Fibroblast of lung (primary cell): ENCODE results near the gene NMT1. TPM values are rescaled to one million over a fixed set of nuclear protein-coding genes. Genes with fewer than 3 reads are reported as not detected.

Experiments used
- DNase-seq, 2 donors: peaks; one replicate each; pipeline versions ENCODE4 v3.0.0 to v3.0.0-alpha.2; 2010; ENCODE audit warnings: low read depth in 2 of 2
- H2AFZ ChIP-seq: 2 replicates; pipeline ENCODE4 v1.5.1; 2012; ENCODE audit warnings: low read length, control low read depth, inconsistent platforms
- H3K27ac ChIP-seq: 2 replicates; pipeline ENCODE4 v1.5.1; 2011; ENCODE audit warnings: low read length, control low read depth; ENCODE audit not compliant: insufficient read depth
- H3K27me3 ChIP-seq: 2 replicates; pipeline ENCODE4 v1.5.1; 2011; ENCODE audit warnings: mild to moderate bottlenecking, low read length; ENCODE audit not compliant: control insufficient read depth, insufficient read depth
- H3K36me3 ChIP-seq: 2 replicates; pipeline ENCODE4 v1.5.1; 2011; ENCODE audit warnings: low read length; ENCODE audit not compliant: control insufficient read depth, insufficient read depth
- H3K4me1 ChIP-seq: 2 replicates; pipeline ENCODE4 v1.5.1; 2011; ENCODE audit warnings: low read length; ENCODE audit not compliant: control insufficient read depth, insufficient read depth; ENCODE audit errors: extremely low read depth
- H3K4me2 ChIP-seq: 2 replicates; pipeline ENCODE4 v1.5.1; 2011; ENCODE audit warnings: low read length, control low read depth; ENCODE audit not compliant: insufficient read depth; ENCODE audit errors: extremely low read depth
- H3K4me3 ChIP-seq, 4 experiments: fragments of 200-600 bp in 1 of 4; sonication (generic) in 1 of 4; replicated peaks in 1 of 4; 2 replicates each; pipeline ENCODE4 v1.5.1; 2011 to 2016; ENCODE audit warnings: low read length in 4 of 4, low read depth in 3 of 4, mild to moderate bottlenecking in 3 of 4, control low read depth in 2 of 4, inconsistent platforms in 1 of 4, mixed read lengths in 1 of 4; ENCODE audit not compliant: insufficient read depth in 1 of 4; ENCODE audit errors: control extremely low read depth in 1 of 4
- H3K79me2 ChIP-seq: 2 replicates; pipeline ENCODE4 v1.5.1; 2012; ENCODE audit warnings: mild to moderate bottlenecking, low read length, inconsistent platforms; ENCODE audit not compliant: control insufficient read depth, insufficient read depth
- H3K9ac ChIP-seq: 2 replicates; pipeline ENCODE4 v1.5.1; 2011; ENCODE audit warnings: mild to moderate bottlenecking, low read length, control low read depth; ENCODE audit not compliant: insufficient read depth
- H3K9me3 ChIP-seq: 2 replicates; pipeline ENCODE4 v1.5.1; 2012; ENCODE audit warnings: low read depth, low read length; ENCODE audit not compliant: control insufficient read depth, insufficient read depth
- H4K20me1 ChIP-seq: 2 replicates; pipeline ENCODE4 v1.5.1; 2011; ENCODE audit warnings: low read length; ENCODE audit not compliant: control insufficient read depth, insufficient read depth; ENCODE audit errors: extremely low read depth
- CTCF ChIP-seq, 2 donors: IDR thresholded peaks in 1 of 2; conservative IDR thresholded peaks in 1 of 2; 1 replicate in 1 of 2; 2 replicates in 1 of 2; pipeline ENCODE4 v1.5.1; 2011 to 2012; ENCODE audit warnings: low read length in 2 of 2, control low read depth in 1 of 2, inconsistent platforms in 1 of 2, low read depth in 1 of 2, mild to moderate bottlenecking in 1 of 2
- EZH2 ChIP-seq: IDR thresholded peaks from 2 replicates; pipeline ENCODE4 v1.5.1; 2012; ENCODE audit warnings: low read length, control low read depth, mild to moderate bottlenecking; ENCODE audit errors: missing control alignments
- polyA plus RNA-seq, 2 donors: library from polyadenylated mRNA; depleted of rRNA in 1 of 2; stranded (reverse) in 1 of 2; unstranded in 1 of 2; fragments of >200 nt; gene quantifications; 2 replicates each; pipeline ENCODE4 v1.2.1, GENCODE V29; 2011 to 2012; ENCODE audit warnings: missing spikeins in 1 of 2
- total RNA-seq: library from RNA; depleted of rRNA; stranded (reverse); fragments of >200 nt; gene quantifications from 2 replicates; pipeline ENCODE4 v1.2.1, GENCODE V29; 2014

Gene NMT1
- total and polyA plus RNA-seq, 2 donors (not counting 1 experiment from before 2014, with no cell fraction given) = 46.2 to 124 TPM

GRCh38 chr17:45139533-45139920, 78.4 kb downstream of the NMT1 start:
- no peaks in the 10 kb centered on the region for H4K20me1 ChIP-seq
- TF ChIP-seq CTCF (conservative IDR thresholded peaks at IDR 0.05 in 1 of 2, IDR thresholded peaks at IDR 0.05 in 1 of 2; ENCODE audit: low read depth in 1 of 2, low read length in 2 of 2) = no peak
- TF ChIP-seq EZH2 = no peak
- DNase-seq = no peak
- no peak overlapping the region for H3K4me2 ChIP-seq
- H3K4me1 ChIP-seq = peaks cover 9% of the 10 kb centered on the region
- H3K27ac ChIP-seq = no peak overlapping the region
- no peaks in the 10 kb centered on the region for H3K79me2 ChIP-seq
- no peaks in the 10 kb centered on the region for H3K36me3 ChIP-seq
- H2AFZ ChIP-seq = no peak overlapping the region
- no peak overlapping the region for H3K4me3 ChIP-seq
- H3K27me3 ChIP-seq = no peaks in the 10 kb centered on the region
- H3K9me3 ChIP-seq = no peaks in the 10 kb centered on the region
- H3K9ac ChIP-seq = no peak overlapping the region

DNA sequence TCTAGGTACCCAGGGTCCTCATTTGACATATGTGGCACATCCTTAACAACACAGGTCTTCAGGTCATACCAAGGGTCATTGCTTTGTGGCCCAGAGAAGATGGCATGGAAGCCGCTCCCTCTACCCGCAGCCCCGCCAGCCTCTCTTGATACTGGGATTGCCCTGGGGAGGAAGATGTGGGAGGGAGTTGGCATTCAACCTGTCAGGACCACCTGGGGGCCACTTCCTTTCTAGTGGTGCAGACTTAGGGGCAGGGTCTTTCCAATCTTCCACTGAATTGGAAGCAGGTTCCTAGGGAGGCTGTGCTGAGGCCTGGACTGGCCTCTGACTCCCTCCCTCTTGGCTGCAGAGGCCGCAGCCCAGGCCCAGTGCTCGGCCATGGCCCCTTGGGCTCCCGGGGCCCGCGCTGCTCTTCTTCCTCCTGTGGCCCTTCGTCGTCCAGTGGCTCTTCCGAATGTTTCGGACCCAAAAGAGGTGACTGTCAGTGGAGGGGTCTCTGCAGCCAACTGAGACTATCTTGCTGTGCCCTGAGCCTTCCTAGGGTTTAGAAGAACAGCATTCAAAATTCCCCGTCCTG, 82.1 kb downstream of the NMT1 start:
- H3K4me2 ChIP-seq = no peak overlapping the region
- peak overlapping the region in 1 of 4 experiments; percentile 52 for H3K4me3 ChIP-seq
- no peak for TF ChIP-seq EZH2
- no peak for TF ChIP-seq CTCF (conservative IDR thresholded peaks at IDR 0.05 in 1 of 2, IDR thresholded peaks at IDR 0.05 in 1 of 2; ENCODE audit: low read depth in 1 of 2, low read length in 2 of 2)
- no peaks in the 10 kb centered on the region for H3K27me3 ChIP-seq
- H3K4me1 ChIP-seq = peaks cover 11% of the 10 kb centered on the region
- H3K79me2 ChIP-seq = no peaks in the 10 kb centered on the region
- no peak overlapping the region for H3K9ac ChIP-seq
- no peaks in the 10 kb centered on the region for H3K9me3 ChIP-seq
- DNase-seq = no peak
- H4K20me1 ChIP-seq = no peaks in the 10 kb centered on the region
- H2AFZ ChIP-seq = peak overlapping the region; percentile 1
- no peaks in the 10 kb centered on the region for H3K36me3 ChIP-seq
- H3K27ac ChIP-seq = peak overlapping the region; percentile 80

- Histone ChIP-seq H3K4me1 (peaks cover 11% of the 10 kb centered on the region), H2AFZ (peak overlapping the region; percentile 1), H3K4me2 (peak overlapping the region; percentile 88), H3K27me3 (no peaks in the 10 kb centered on the region), H3K79me2 (peaks cover 3% of the 10 kb centered on the region), H4K20me1 (no peaks in the 10 kb centered on the region), H3K36me3 (no peaks in the 10 kb centered on the region), H3K27ac (peak overlapping the region; percentile 80), H3K9me3 (no peaks in the 10 kb centered on the region), H3K4me3 (peak overlapping the region; percentile 15 to 52 (median 36)), H3K9ac (peak overlapping the region; percentile 58)
- peak; percentile 72 to 94 for DNase-seq
- TF ChIP-seq CTCF (conservative IDR thresholded peaks at IDR 0.05 in 1 of 2, IDR thresholded peaks at IDR 0.05 in 1 of 2; ENCODE audit: low read depth in 1 of 2, low read length in 2 of 2) (no peak), EZH2 (no peak)
Observed at GRCh38 chr17:45143767-45144198, 82.7 kb downstream of the NMT1 start.
